PC-9 (cell line): Measurements from ENCODE around the gene BTLA. TPM values are rescaled to one million over a fixed set of nuclear protein-coding genes. Genes with fewer than 3 reads are reported as not detected.

Experiments used
- BruUV-seq: library from RNA; stranded (reverse); fragments of 400-500 nt; replicated peaks from 2 replicates; lab custom pipeline; 2021; lab: Mats Ljungman, UMichigan
- CTCF ChIA-PET: fragments of 300-600 bp; sonication (Branson Sonifier 250); formaldehyde crosslinking; loops from one replicate; lab custom pipeline; 2022; ENCODE audit warnings: antibody characterized with exemption; lab: Charles Lee
- POLR2A ChIA-PET: fragments of 300-600 bp; sonication (Branson Sonifier 250); formaldehyde crosslinking; loops from one replicate; lab custom pipeline; 2022; ENCODE audit warnings: antibody characterized with exemption; ENCODE audit not compliant: unreplicated experiment; lab: Charles Lee
- DNase-seq, 2 experiments: peaks; one replicate each; pipeline versions ENCODE4 v3.0.0 to v3.0.0-alpha.2; 2015 to 2022; ENCODE audit warnings: mixed read lengths in 1 of 2
- H2AFZ ChIP-seq: fragments of 200-600 bp; sonication (generic); 2 replicates; pipeline ENCODE4 v1.8.1; 2017; ENCODE audit warnings: antibody characterized with exemption
- H3F3A ChIP-seq: fragments of 200-600 bp; sonication (generic); 2 replicates; pipeline ENCODE4 v1.8.1; 2017; ENCODE audit warnings: antibody characterized with exemption, mild to moderate bottlenecking, low read depth; ENCODE audit not compliant: insufficient read depth
- H3K27ac ChIP-seq: fragments of 200-600 bp; sonication (generic); 2 replicates; pipeline ENCODE4 v1.6.1; 2016; ENCODE audit warnings: mixed run types
- H3K27me3 ChIP-seq: fragments of 200-600 bp; sonication (generic); 2 replicates; pipeline ENCODE4 v1.6.1; 2016; ENCODE audit warnings: low read depth, mixed run types; ENCODE audit not compliant: insufficient read depth
- H3K36me3 ChIP-seq: fragments of 200-600 bp; sonication (generic); 2 replicates; pipeline ENCODE4 v1.6.1; 2016; ENCODE audit warnings: low read depth, mixed run types
- H3K4me1 ChIP-seq: fragments of 200-600 bp; sonication (generic); replicated peaks from 2 replicates; pipeline ENCODE4 v1.6.1; 2016; ENCODE audit warnings: mixed run types; ENCODE audit not compliant: insufficient read depth
- H3K4me2 ChIP-seq: fragments of 200-600 bp; sonication (generic); 2 replicates; pipeline ENCODE4 v1.6.1; 2017; ENCODE audit warnings: mixed run types
- H3K4me3 ChIP-seq: fragments of 200-600 bp; sonication (generic); 2 replicates; pipeline ENCODE4 v1.6.1; 2016; ENCODE audit warnings: mixed run types
- H3K79me2 ChIP-seq: fragments of 200-600 bp; sonication (generic); 2 replicates; pipeline ENCODE4 v1.6.1; 2017; ENCODE audit warnings: low read depth, mixed run types
- H3K9me2 ChIP-seq: fragments of 200-600 bp; sonication (generic); 2 replicates; pipeline ENCODE4 v1.8.1; 2017; ENCODE audit warnings: mild to moderate bottlenecking; ENCODE audit not compliant: insufficient read depth
- H3K9me3 ChIP-seq: fragments of 200-600 bp; sonication (generic); 2 replicates; pipeline ENCODE4 v1.8.1; 2016; ENCODE audit warnings: low read depth; ENCODE audit not compliant: insufficient read depth
- H4K20me1 ChIP-seq: fragments of 200-600 bp; sonication (generic); 2 replicates; pipeline ENCODE4 v1.8.1; 2017; ENCODE audit not compliant: insufficient read depth
- CTCF ChIP-seq: fragments of 200-600 bp; sonication (generic); conservative IDR thresholded peaks from 2 replicates; pipeline ENCODE4 v1.6.1; 2017; ENCODE audit warnings: mixed run types, antibody characterized with exemption, mild to moderate bottlenecking, moderate library complexity
- EZH2 ChIP-seq: fragments of 200-600 bp; sonication (generic); IDR thresholded peaks from 2 replicates; pipeline ENCODE4 v1.8.0; 2017; ENCODE audit warnings: antibody characterized with exemption, low read depth
- intact Hi-C: fragments of 100-400 bp; cut with micrococcal nuclease; formaldehyde crosslinking; loops from one replicate; pipeline ENCODE4 v1.10.0; 2022; ENCODE audit not compliant: unreplicated experiment
- total RNA-seq: library from RNA; stranded (reverse); gene quantifications from 2 replicates; pipeline ENCODE4 v1.2.3, GENCODE V29; 2021

BTLA gene
- total RNA-seq, 1 experiment from 2014 or later = not detected

GRCh38 chr3:112505907-112506306, 6.6 kb upstream of the BTLA start:
- H2AFZ ChIP-seq = no peak overlapping the region
- no peaks in the 10 kb centered on the region for H4K20me1 ChIP-seq
- CTCF ChIA-PET = no interaction called here
- H3K27me3 ChIP-seq = no peaks in the 10 kb centered on the region
- H3K9me3 ChIP-seq = no peaks in the 10 kb centered on the region; the same call in 1 of the 2 replicates
- POLR2A ChIA-PET = no interaction called here
- no peak overlapping the region for H3K4me3 ChIP-seq
- no TSS peak for BruUV-seq
- intact Hi-C loops = no loop called here
- no peak for TF ChIP-seq EZH2
- no peak for TF ChIP-seq CTCF
- DNase-seq = no peak
- H3F3A ChIP-seq = no peaks in the 10 kb centered on the region
- no peak overlapping the region for H3K27ac ChIP-seq
- H3K9me2 ChIP-seq = no peaks in the 10 kb centered on the region
- no peaks in the 10 kb centered on the region for H3K36me3 ChIP-seq
- no peak overlapping the region for H3K4me2 ChIP-seq
- no peaks in the 10 kb centered on the region for H3K79me2 ChIP-seq
- no peaks in the 10 kb centered on the region for H3K4me1 ChIP-seq

- H4K20me1 ChIP-seq = no peaks in the 10 kb centered on the region
- no peaks in the 10 kb centered on the region for H3K27me3 ChIP-seq
- intact Hi-C loops = no loop called here
- no peak for DNase-seq
- no peaks in the 10 kb centered on the region for H3K9me3 ChIP-seq
- H3K9me2 ChIP-seq = no peaks in the 10 kb centered on the region
- no peak overlapping the region for H3K4me3 ChIP-seq
- H3K4me1 ChIP-seq = no peaks in the 10 kb centered on the region
- no peak overlapping the region for H3K27ac ChIP-seq
- no peaks in the 10 kb centered on the region for H3K36me3 ChIP-seq
- no TSS peak for BruUV-seq
- no peak overlapping the region for H3K4me2 ChIP-seq
- POLR2A ChIA-PET = no interaction called here
- no peaks in the 10 kb centered on the region for H3F3A ChIP-seq
- H2AFZ ChIP-seq = no peak overlapping the region
- CTCF ChIA-PET = no interaction called here
- no peaks in the 10 kb centered on the region for H3K79me2 ChIP-seq
- TF ChIP-seq CTCF (no peak), EZH2 (no peak)
Measured at GRCh38 chr3:112504123-112504522, 4.9 kb upstream of the BTLA start.

- no peaks in the 10 kb centered on the region for H3K4me1 ChIP-seq
- H2AFZ ChIP-seq = no peak overlapping the region
- POLR2A ChIA-PET = no interaction called here
- H3K79me2 ChIP-seq = no peaks in the 10 kb centered on the region
- no peaks in the 10 kb centered on the region for H3K36me3 ChIP-seq
- no peaks in the 10 kb centered on the region for H3F3A ChIP-seq
- intact Hi-C loops = no loop called here
- no peaks in the 10 kb centered on the region for H3K9me3 ChIP-seq
- no peaks in the 10 kb centered on the region for H4K20me1 ChIP-seq
- no peak overlapping the region for H3K4me2 ChIP-seq
- no peak overlapping the region for H3K27ac ChIP-seq
- no peak for DNase-seq
- CTCF ChIA-PET = no interaction called here
- no peaks in the 10 kb centered on the region for H3K27me3 ChIP-seq
- no peak for TF ChIP-seq CTCF
- TF ChIP-seq EZH2 = no peak
- BruUV-seq = no TSS peak
- H3K9me2 ChIP-seq = no peaks in the 10 kb centered on the region
- H3K4me3 ChIP-seq = no peak overlapping the region
Measured at GRCh38 chr3:112503304-112503972, 4.2 kb upstream of the BTLA start.
